CD8-positive, alpha-beta memory T cell (primary cell): ENCODE measurements around the gene ERBIN. TPM values are rescaled to one million over a fixed set of nuclear protein-coding genes. Genes with fewer than 3 reads are reported as not detected.
"Not testable (repeated sequence)": the region's sequence is repeated elsewhere in the genome, so short reads cannot be mapped to it uniquely, and the experiment has no call there.

Experiments
- CTCF ChIA-PET: fragments of 350-600 bp; sonication (Branson Sonifier 250); formaldehyde crosslinking; loops from one replicate; lab custom pipeline; 2021; ENCODE audit warnings: antibody characterized with exemption; lab: Charles Lee
- POLR2A ChIA-PET: fragments of 350-600 bp; sonication (Branson Sonifier 250); formaldehyde crosslinking; loops from one replicate; lab custom pipeline; 2021; ENCODE audit warnings: antibody characterized with exemption; lab: Charles Lee
- DNase-seq, 5 donors: peaks; one replicate each; pipeline versions ENCODE4 v3.0.0 to v3.0.0-alpha.2; 2020 to 2022; ENCODE audit warnings: mixed read lengths in 1 of 5
- H3K27ac ChIP-seq: one replicate; pipeline ENCODE4 v1.7.0; 2013; ENCODE audit warnings: low read depth, mild to moderate bottlenecking, low read length, moderate library complexity
- H3K27me3 ChIP-seq: 2 replicates; pipeline ENCODE4 v1.7.0; 2013; ENCODE audit warnings: low read length, mild to moderate bottlenecking; ENCODE audit not compliant: insufficient read depth, poor library complexity, severe bottlenecking
- H3K36me3 ChIP-seq: 2 replicates; pipeline ENCODE4 v1.7.0; 2013; ENCODE audit warnings: mild to moderate bottlenecking, low read length, moderate library complexity; ENCODE audit not compliant: insufficient read depth
- H3K4me1 ChIP-seq: 2 replicates; pipeline ENCODE4 v1.7.0; 2013; ENCODE audit warnings: mild to moderate bottlenecking, low read length, moderate library complexity; ENCODE audit not compliant: insufficient read depth
- H3K4me3 ChIP-seq: 2 replicates; pipeline ENCODE4 v1.7.0; 2013; ENCODE audit warnings: mild to moderate bottlenecking, low read length
- H3K9me3 ChIP-seq: 2 replicates; pipeline ENCODE4 v1.7.0; 2013; ENCODE audit warnings: mild to moderate bottlenecking, low read length
- H3K27ac Mint-ChIP-seq, 8 donors: one replicate each; pipeline ENCODE4 v1.8.0; 2020 to 2021; ENCODE audit warnings: mixed read lengths in 8 of 8, mild to moderate bottlenecking in 6 of 8, inconsistent platforms in 3 of 8, moderate library complexity in 3 of 8
- H3K27me3 Mint-ChIP-seq, 2 donors: one replicate each; pipeline ENCODE4 v1.8.0; 2020 to 2021; ENCODE audit warnings: mixed read lengths in 2 of 2, mild to moderate bottlenecking in 1 of 2, moderate library complexity in 1 of 2
- H3K36me3 Mint-ChIP-seq, 3 donors: one replicate each; pipeline ENCODE4 v1.8.0; 2020 to 2021; ENCODE audit warnings: mixed read lengths in 3 of 3, inconsistent platforms in 1 of 3, mild to moderate bottlenecking in 1 of 3
- H3K4me1 Mint-ChIP-seq, 3 donors: one replicate each; pipeline ENCODE4 v1.8.0; 2020 to 2021; ENCODE audit warnings: mixed read lengths in 3 of 3, inconsistent platforms in 1 of 3, mild to moderate bottlenecking in 1 of 3
- H3K4me3 Mint-ChIP-seq, 7 donors: one replicate each; pipeline ENCODE4 v1.8.0; 2020 to 2021; ENCODE audit warnings: mixed read lengths in 7 of 7, mild to moderate bottlenecking in 6 of 7, moderate library complexity in 4 of 7, inconsistent platforms in 2 of 7
- H3K9me3 Mint-ChIP-seq, 5 donors: one replicate each; pipeline ENCODE4 v1.8.0; 2020 to 2022; ENCODE audit warnings: mixed read lengths in 5 of 5, mild to moderate bottlenecking in 3 of 5, moderate library complexity in 2 of 5, inconsistent platforms in 1 of 5
- polyA plus RNA-seq: library from polyadenylated mRNA; unstranded; fragments of 300-500 nt; fragmentation: Illumina TruSeq; gene quantifications from one replicate; pipeline ENCODE4 v1.2.3, GENCODE V29; 2021
- total RNA-seq, 2 experiments: library from RNA; stranded (reverse); gene quantifications; one replicate each; pipeline ENCODE4 v1.2.3, GENCODE V29; 2021

ERBIN gene
- 10 to 100 TPM; 40.9 to 43.1 TPM for total RNA-seq
- polyA plus RNA-seq: 49.0 TPM

GRCh38 chr5:65926276-65926783 lies at the start of gene ERBIN:
Gene ERBIN, plus strand, starts transcription at chr5:65926575. Its CDS starts 66,144 bp downstream, at chr5:65992719.
- CTCF ChIA-PET: interaction anchor here (0.9 to 1.6 kb wide), 7 partner anchors 11 to 303 kb away, joined by 3 to 4 read pairs (median 3); partner anchors contain the start of genes NLN, SGTB and TRIM23
- DNase-seq: peak; percentile 63 to 79 (median 74)
- peak within 1 kb of the TSS; percentile 92 to 99 (median 97) for H3K4me3 Mint-ChIP-seq
- peaks cover 0 to 40% (median 5%) of the 10 kb centered on the region in 3 donors for H3K36me3 Mint-ChIP-seq
- Histone ChIP-seq H3K4me1 (peaks cover 43% of the 10 kb centered on the region), H3K36me3 (no peaks in the 10 kb centered on the region), H3K27ac (peak within 1 kb of the TSS; percentile 90), H3K9me3 (no peaks in the 10 kb centered on the region), H3K4me3 (peak within 1 kb of the TSS; percentile 73), H3K27me3 (no peaks in the 10 kb centered on the region)
- peak within 1 kb of the TSS; percentile 86 to 98 (median 96) for H3K27ac Mint-ChIP-seq
- POLR2A ChIA-PET: interaction anchor here (0.5 to 2.3 kb wide), 13 partner anchors 35 to 1160 kb away, joined by 3 to 16 read pairs (median 3); partner anchors contain the start of genes CENPK, NLN, PPWD1 and SGTB
- H3K27me3 Mint-ChIP-seq: peaks cover 0 to 5% of the 10 kb centered on the region in 2 donors
- H3K9me3 Mint-ChIP-seq: no peaks in the 10 kb centered on the region
- peaks cover 42 to 59% (median 58%) of the 10 kb centered on the region in 3 donors for H3K4me1 Mint-ChIP-seq

GRCh38 chr5:65876970-65877369 lies 49.4 kb upstream of the ERBIN start:
- CTCF ChIA-PET: no interaction called here
- Mint-ChIP-seq H3K4me1 (no peaks in the 10 kb centered on the region), H3K27me3 (peaks cover 0 to 3% of the 10 kb centered on the region in 2 donors), H3K36me3 (peaks cover 0 to 9% (median 2%) of the 10 kb centered on the region in 3 donors), H3K4me3 (no peak overlapping the region), H3K27ac (peak overlapping the region in 1 of 8 donors; percentile 46), H3K9me3 (peaks cover 0 to 5% (median 0%) of the 10 kb centered on the region in 5 donors)
- POLR2A ChIA-PET: no interaction called here
- Histone ChIP-seq H3K27me3 (no peaks in the 10 kb centered on the region), H3K4me3 (no peak overlapping the region), H3K27ac (no peak overlapping the region), H3K4me1 (no peaks in the 10 kb centered on the region), H3K9me3 (no peaks in the 10 kb centered on the region), H3K36me3 (no peaks in the 10 kb centered on the region)
- DNase-seq: no peak

GRCh38 chr5:65879668-65880256 lies 46.6 kb upstream of the ERBIN start:
- H3K36me3 ChIP-seq, H3K36me3 Mint-ChIP-seq, H3K4me1 Mint-ChIP-seq, POLR2A ChIA-PET, H3K27ac Mint-ChIP-seq, H3K27me3 ChIP-seq, H3K27me3 Mint-ChIP-seq, H3K9me3 ChIP-seq, CTCF ChIA-PET, H3K4me3 Mint-ChIP-seq, H3K9me3 Mint-ChIP-seq, H3K27ac ChIP-seq, DNase-seq, H3K4me1 ChIP-seq, H3K4me3 ChIP-seq: not testable (repeated sequence)

GRCh38 chr5:65880496-65881072 lies 45.8 kb upstream of the ERBIN start:
- H3K27me3 ChIP-seq: no peaks in the 10 kb centered on the region
- Mint-ChIP-seq H3K4me1 (no peaks in the 10 kb centered on the region), H3K27ac (no peak overlapping the region), H3K9me3 (peaks cover 0 to 5% (median 0%) of the 10 kb centered on the region in 5 donors), H3K36me3 (peaks cover 0 to 9% (median 2%) of the 10 kb centered on the region in 3 donors), H3K4me3 (no peak overlapping the region), H3K27me3 (peaks cover 0 to 3% of the 10 kb centered on the region in 2 donors)
- H3K9me3 ChIP-seq: no peaks in the 10 kb centered on the region
- no peaks in the 10 kb centered on the region for H3K4me1 ChIP-seq
- ChIA-PET POLR2A (no interaction called here), CTCF (no interaction called here)
- no peak for DNase-seq
- H3K4me3 ChIP-seq: no peak overlapping the region
- H3K36me3 ChIP-seq: no peaks in the 10 kb centered on the region
- no peak overlapping the region for H3K27ac ChIP-seq

GRCh38 chr5:65882278-65882677 lies 44.1 kb upstream of the ERBIN start:
- Mint-ChIP-seq H3K4me3 (no peak overlapping the region), H3K27me3 (peaks cover under 1 to 3% of the 10 kb centered on the region in 2 donors), H3K4me1 (no peaks in the 10 kb centered on the region), H3K27ac (no peak overlapping the region), H3K36me3 (peaks cover 0 to 5% (median 2%) of the 10 kb centered on the region in 3 donors), H3K9me3 (peaks cover 0 to 5% (median 0%) of the 10 kb centered on the region in 5 donors)
- Histone ChIP-seq H3K27me3 (no peaks in the 10 kb centered on the region), H3K36me3 (no peaks in the 10 kb centered on the region), H3K4me3 (no peak overlapping the region), H3K27ac (no peak overlapping the region), H3K9me3 (no peaks in the 10 kb centered on the region), H3K4me1 (no peaks in the 10 kb centered on the region)
- ChIA-PET POLR2A (no interaction called here), CTCF (no interaction called here)
- no peak for DNase-seq

GRCh38 chr5:65883461-65883860 lies 42.9 kb upstream of the ERBIN start:
- no peak overlapping the region for H3K4me3 ChIP-seq
- no peak overlapping the region for H3K4me3 Mint-ChIP-seq
- H3K4me1 ChIP-seq: no peaks in the 10 kb centered on the region
- H3K27ac Mint-ChIP-seq: no peak overlapping the region
- H3K27me3 ChIP-seq: no peaks in the 10 kb centered on the region
- peaks cover 0 to 7% (median 2%) of the 10 kb centered on the region in 3 donors for H3K36me3 Mint-ChIP-seq
- no peak for DNase-seq
- H3K4me1 Mint-ChIP-seq: no peaks in the 10 kb centered on the region
- CTCF ChIA-PET: no interaction called here
- H3K27me3 Mint-ChIP-seq: peaks cover 3 to 7% of the 10 kb centered on the region in 2 donors
- no peaks in the 10 kb centered on the region for H3K36me3 ChIP-seq
- H3K9me3 ChIP-seq: no peaks in the 10 kb centered on the region
- H3K27ac ChIP-seq: no peak overlapping the region
- POLR2A ChIA-PET: no interaction called here
- peaks cover 0 to 2% (median 0%) of the 10 kb centered on the region in 5 donors for H3K9me3 Mint-ChIP-seq

GRCh38 chr5:65886387-65886786 lies 40.0 kb upstream of the ERBIN start:
- Histone ChIP-seq H3K4me1 (no peaks in the 10 kb centered on the region), H3K27me3 (no peaks in the 10 kb centered on the region), H3K4me3 (no peak overlapping the region), H3K36me3 (no peaks in the 10 kb centered on the region), H3K9me3 (no peaks in the 10 kb centered on the region), H3K27ac (no peak overlapping the region)
- Mint-ChIP-seq H3K9me3 (peaks cover 0 to 2% (median 0%) of the 10 kb centered on the region in 5 donors), H3K36me3 (peaks cover 0 to 10% (median 2%) of the 10 kb centered on the region in 3 donors), H3K27me3 (peaks cover 3 to 13% of the 10 kb centered on the region in 2 donors), H3K27ac (no peak overlapping the region), H3K4me3 (no peak overlapping the region), H3K4me1 (no peaks in the 10 kb centered on the region)
- no peak for DNase-seq
- ChIA-PET POLR2A (no interaction called here), CTCF (no interaction called here)

- Mint-ChIP-seq H3K27me3 (peaks cover 0 to 16% of the 10 kb centered on the region in 2 donors), H3K4me3 (peak overlapping the region in 1 of 7 donors; percentile 34)
- H3K9me3 ChIP-seq, CTCF ChIA-PET, H3K9me3 Mint-ChIP-seq, H3K36me3 ChIP-seq, H3K36me3 Mint-ChIP-seq, H3K27me3 ChIP-seq, DNase-seq, H3K4me1 ChIP-seq, POLR2A ChIA-PET, H3K4me1 Mint-ChIP-seq, H3K27ac ChIP-seq, H3K4me3 ChIP-seq, H3K27ac Mint-ChIP-seq: not testable (repeated sequence)
Observed at GRCh38 chr5:65892024-65892423, 34.4 kb upstream of the ERBIN start.
